Pulmonary artery endothelial cell (primary cell): ENCODE measurements around the gene CCNI. TPM values are rescaled to one million over a fixed set of nuclear protein-coding genes. Genes with fewer than 3 reads are reported as not detected.
"Not testable (repeated sequence)": the region's sequence is repeated elsewhere in the genome, so short reads cannot be mapped to it uniquely, and the experiment has no call there.

Experiments
- DNase-seq: peaks from one replicate; pipeline ENCODE4 v3.0.0-alpha.2; 2011; ENCODE audit warnings: low read depth, low spot score
- total RNA-seq: library from RNA; depleted of rRNA; stranded (reverse); fragments of >200 nt; gene quantifications from 2 replicates; pipeline ENCODE4 v1.2.3, GENCODE V29; 2014

Gene CCNI, protein sequence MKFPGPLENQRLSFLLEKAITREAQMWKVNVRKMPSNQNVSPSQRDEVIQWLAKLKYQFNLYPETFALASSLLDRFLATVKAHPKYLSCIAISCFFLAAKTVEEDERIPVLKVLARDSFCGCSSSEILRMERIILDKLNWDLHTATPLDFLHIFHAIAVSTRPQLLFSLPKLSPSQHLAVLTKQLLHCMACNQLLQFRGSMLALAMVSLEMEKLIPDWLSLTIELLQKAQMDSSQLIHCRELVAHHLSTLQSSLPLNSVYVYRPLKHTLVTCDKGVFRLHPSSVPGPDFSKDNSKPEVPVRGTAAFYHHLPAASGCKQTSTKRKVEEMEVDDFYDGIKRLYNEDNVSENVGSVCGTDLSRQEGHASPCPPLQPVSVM
- total RNA-seq = 89.0 and 108 TPM in 2 replicates

DNA sequence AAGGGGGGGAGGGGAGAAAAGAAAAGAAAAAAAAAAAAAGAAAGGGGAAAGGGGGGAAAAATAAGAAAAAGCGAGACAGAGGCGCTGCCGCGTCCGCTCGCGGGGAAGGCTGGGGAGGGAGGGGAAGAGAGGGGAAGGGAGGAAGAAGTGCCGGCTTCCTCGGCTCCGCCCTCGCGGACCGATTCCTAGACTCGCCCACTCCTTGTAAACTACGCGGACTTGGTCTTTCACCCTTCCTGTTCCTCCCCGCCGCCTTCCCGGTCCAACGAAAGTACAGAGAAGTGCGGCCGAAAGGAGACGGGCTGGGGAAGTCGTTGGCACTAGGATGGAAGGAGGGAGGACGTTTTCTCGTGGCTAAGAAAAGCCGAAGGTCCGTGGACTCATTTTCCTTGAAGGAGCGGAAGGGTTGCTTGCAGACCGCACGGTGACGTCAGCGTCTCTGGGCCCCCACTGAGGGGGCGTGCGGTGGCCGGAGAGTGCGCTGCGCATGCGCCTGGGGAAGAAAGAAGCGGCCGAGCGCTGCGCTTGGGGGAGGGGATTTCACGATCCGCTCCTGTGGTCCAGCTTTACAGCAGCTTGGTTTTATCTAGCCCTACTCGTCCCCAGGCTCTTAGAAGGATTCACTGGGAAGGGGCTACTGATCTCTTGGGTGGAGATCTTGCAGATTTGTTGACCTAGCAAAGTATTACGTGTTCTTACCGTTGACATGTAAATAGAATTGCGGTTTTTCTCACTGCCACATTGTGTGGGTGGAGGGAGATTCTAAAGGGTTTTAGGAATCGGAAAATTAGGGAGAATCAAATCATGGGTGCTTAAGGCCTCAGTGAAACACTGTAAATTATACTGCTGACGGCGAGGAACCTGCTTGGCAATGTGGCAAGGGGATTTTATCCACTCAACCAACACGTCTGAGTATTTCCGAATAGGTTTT is at the start of gene CCNI:
Gene CCNI (minus strand): TSS at position 121 of the 931 bp plus-strand sequence. CDS start 9,627 bp downstream, outside the sequence.
- DNase-seq = peak; percentile 94

DNA sequence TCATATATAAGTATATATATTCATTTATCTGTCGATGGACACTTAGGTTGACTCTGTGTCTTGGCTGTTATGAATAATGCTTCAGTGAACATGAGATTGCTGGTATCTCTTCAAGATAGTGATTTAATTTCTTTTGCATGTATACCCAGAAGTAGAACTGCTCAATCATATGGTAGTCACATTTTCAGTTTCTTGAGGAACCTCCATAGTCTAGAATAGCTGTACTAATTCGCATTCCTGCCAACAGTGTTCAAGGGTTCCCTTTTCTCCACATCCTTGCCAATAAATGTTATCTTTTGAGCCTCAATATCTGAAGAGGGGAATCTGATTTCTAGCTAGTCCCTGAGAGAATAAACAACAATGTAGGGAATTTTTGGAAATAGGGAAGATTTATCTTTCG is 48.8 kb upstream of the CCNI start:
- no peak for DNase-seq

DNA sequence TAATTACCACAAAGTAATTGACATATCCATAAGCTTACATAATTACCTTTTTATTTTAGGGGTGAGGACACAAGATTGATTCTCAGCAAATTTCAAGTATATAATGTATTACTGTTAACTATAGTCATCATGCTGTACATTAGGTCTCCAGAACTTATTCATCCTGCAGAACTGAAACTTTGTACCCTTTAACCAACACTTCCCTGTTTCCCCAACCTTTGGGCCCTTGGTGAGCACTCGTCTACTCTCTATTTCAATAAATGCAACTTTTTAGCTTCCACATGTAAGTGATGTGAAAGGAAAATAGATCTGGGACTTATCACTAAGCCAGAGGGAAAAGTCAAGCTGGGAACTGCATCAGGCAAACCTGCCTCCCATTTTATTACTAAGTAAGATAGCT is 47.6 kb upstream of the CCNI start:
- no peak for DNase-seq

DNA sequence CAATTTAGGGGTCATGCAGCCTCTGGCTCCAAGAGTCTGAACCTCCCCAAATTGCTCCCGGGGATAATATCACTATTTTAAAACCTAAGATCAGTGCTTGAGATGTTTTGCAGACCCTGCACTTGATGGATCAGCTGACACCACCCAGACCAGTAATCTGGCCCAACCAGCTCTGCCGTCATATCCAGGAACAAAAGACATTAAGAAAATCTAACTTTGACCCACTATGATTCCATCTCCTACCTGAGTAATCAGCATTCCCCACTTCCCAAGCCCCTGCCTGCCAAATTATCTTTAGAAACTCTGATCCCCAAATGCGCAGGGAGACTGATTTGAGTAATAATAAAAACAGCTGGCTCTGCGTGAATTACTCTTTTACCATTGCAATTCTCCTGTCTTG is 46.9 kb upstream of the CCNI start:
- no peak for DNase-seq

DNA sequence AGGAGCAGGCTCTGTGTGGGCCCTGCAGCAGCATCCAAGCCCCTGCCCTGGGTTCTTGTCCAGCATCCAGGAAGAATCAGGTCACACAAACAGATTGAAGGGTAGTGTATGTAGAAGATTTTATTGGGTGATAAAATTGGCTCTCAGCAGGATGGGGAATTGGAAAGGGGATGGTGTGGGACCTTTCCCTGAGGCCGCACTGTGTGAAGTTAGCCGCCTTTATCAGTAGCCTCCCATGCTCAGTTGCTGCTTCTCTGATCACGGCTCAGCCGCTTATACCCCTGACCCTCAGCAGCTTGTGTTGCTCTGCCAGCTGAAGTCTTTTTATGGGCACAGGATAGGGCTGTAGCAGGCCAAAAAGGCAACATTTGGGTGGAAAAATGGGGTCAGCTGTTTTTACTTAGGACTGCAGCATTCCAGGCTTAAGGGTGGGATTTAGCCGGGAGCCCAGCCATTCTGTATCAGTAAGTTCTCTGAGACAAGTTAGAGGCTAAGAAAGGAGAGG is 46.0 kb upstream of the CCNI start:
- no peak for DNase-seq

DNA sequence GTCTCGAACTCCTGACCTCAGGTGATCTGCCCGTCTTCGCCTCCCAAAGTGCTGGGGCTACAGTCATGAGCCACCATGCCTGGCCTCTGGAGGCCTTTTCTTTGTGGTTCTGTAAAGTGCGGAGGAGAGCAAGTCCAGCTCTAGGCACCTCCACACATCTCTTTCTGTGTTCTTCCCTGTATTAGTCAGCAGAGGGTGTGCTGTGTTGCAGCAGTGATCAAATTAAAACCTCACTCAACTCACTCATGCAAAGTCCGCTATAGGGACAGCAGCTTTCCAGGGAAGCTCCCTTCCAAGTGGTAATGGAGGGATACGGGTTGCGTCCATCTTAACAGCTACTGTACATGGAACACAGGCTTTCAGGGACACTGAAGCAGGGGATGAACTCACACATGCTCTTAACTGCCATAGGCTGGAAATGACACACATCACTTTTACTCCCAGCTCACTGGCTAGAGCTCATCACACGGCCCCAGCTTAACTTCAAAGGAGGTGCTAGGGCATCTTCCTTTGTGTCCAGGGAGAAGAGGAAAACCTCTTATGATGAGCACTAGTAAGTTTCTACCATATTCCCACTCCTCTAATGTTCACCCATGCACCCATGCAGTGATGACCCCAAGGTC is 45.2 kb upstream of the CCNI start:
- DNase-seq = no peak

DNA sequence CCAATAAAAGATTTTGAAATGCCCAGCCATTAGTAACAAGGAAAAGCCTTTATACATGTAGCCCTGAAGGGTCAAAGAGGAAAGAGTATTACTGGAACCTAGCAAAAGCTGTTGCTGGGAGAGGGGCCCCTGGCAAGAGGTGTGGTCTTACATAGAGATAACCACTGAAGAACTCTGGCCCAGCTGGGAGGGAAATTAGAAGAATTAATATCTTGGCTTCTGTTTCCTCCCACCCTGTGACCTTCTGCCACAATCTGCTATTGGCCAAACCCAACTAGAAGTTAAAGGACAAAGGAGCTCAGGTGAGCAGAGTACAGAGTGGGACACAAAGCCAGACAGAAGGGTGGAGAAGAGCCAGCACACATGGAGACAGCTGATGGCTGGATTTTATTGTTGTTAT is 41.9 kb upstream of the CCNI start:
- DNase-seq = no peak

DNA sequence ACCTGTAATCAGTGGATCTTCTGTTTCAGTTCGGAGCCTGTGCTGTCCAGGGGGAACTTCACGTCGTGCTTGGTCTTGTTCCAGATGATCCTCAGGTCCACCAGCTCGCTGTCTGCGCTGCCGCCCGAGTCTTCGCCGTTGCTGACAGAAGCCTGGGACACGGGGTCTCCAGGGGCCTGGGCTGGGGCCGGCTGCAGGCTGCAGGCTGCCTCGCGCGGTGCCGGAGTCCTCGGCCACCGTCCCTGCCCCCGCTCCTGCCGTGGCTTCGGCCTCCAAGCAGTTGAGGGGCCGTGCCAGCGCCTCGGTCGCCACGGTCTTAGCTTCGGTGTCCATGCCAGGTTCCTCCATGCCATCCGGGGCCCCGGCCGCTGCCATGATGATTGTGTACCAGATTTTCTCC is 37.3 kb upstream of the CCNI start:
- DNase-seq = no peak

DNA sequence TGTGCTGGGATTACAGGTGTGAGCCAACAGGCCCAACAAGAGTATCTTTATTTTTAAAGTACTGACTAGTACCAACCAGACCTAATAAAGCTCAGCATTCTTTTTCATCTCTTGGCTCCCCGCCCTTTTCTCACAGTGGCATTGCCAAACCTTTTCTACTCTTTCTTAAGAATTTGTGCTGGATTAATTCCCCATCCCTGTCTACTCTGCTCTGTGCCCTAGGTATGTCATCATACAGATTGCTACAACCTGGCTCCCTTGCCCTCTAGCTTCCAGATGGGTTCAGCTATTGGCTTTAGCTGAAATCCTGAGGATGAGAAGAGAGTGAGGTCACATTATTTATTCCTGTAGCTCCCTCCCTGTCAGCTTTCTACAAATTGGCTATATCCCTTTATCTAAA is 34.9 kb upstream of the CCNI start:
- no peak for DNase-seq

DNA sequence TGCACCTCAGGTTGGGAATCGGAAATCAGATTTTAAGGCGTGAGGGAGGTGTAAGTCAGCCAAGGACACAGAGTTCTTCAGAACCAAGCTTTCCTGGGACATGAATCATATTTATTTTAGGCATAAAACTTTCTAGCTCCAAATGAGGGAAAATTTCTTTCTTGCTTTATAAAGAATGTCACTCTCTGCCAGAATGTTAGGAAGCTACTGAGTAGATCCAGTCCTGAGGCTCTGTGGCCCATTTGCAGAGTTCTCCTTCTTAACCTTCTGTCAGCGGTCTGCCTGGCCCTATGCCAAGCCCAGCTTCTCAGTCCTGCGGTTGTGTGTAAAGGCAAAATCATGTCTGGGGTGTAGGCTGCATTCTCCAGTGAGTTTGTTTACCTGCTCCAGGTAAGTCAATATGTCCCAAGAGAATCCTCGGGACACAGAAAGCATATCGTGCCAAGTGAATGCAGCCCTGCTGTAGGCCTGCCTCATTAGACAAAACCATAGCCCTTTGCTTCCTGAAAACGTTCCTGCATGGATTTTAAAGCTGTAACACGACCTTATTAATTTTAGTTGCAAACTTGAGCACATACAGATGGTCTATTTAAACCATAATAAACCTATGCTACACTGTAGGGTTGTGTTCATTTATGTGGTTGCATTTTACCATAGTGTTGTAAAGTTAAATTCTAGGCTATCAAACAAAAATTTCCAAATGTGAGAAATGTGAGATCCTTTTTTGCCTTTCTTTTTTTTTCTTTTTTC is 29.2 kb upstream of the CCNI start:
- no peak for DNase-seq

DNA sequence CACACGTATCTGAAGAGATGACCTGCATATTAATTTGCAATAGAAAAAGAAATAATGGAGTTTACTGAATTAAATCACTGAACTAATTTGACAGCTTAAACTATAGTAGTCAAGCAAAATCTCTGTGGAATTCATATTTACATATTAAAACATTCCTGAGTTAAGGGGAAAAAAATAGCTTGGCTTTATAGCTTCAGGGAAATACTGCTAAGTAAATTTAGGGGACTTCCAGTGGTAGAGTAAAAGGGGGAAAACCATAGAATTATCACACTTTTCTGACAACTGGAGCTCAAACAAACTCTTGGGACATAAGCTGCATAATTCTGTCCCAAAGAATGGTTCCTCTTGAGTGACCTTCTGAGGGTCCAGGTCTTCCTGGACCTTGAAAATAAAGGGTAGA is 28.6 kb upstream of the CCNI start:
- DNase-seq = no peak

DNA sequence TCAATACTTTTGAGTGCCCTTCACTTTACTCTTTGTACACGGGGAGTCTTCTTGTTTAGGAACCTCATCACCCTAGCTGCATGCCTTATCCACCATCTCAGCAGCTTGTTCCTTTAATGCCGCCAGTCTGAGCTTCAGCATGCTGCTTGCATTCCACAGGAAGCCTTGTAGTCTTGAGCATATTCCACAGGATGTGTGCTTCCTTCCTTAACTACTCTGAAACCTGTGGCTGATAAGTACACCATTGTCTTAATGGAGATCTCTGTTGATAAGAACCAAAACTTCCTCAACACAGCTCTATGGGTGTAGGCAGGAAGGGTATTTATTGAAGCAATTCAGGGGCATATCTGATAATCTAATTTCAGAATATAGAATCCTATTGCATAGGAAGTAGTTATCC is 24.4 kb upstream of the CCNI start:
- peak; percentile 85 for DNase-seq

DNA sequence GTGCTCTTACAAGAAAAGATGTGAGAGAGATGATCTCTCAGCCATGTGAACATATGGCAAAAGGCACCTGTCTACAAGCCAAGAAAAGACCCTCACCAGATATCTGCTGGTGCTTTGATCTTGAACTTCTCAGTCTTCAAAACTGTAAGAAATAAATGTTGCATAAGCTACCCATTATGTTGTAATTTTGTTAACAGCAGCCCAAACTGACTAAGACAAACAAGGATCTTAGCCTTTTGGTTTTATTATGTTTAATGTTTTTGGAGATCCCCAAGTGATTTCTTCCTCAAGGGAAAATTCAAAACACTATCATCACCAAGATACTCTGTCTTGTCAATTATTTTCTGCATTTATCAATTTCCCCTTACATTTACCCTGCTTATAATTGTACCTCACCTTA is 21.8 kb upstream of the CCNI start:
- no peak for DNase-seq

DNA sequence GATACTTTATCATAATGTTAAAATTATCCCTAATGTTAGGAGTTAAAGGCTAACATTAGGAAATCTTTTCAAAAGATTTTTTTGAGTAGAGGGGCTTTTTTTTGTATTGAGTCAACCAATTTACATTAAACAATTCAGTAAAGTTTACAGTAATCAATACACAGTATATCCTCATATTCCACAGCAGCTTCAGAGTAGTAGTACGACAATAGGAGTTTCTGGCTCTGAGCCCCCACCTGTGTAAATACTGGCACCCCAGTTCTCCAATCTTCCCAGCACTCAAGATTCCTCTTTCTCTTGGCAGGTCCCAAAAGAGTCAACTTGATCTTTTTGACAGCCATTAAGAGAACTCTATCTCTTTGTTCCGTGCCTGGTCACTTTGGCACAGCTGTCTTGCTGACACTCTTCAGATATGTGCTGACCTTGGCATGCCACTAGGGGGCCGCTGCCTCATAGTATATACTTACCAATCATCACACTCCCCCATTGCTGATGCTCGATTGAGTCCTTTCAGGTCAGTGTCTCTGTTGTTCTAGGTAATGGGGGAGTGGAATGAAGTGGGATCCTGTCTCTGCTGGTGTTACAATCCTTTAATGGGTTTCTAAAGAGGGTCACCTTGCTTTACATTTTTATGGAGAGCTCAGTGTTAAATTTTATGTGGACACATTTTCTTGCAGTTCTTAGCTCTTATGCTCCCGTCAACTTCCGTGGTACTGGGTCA is 19.5 kb upstream of the CCNI start:
- DNase-seq = peak; percentile 40

DNA sequence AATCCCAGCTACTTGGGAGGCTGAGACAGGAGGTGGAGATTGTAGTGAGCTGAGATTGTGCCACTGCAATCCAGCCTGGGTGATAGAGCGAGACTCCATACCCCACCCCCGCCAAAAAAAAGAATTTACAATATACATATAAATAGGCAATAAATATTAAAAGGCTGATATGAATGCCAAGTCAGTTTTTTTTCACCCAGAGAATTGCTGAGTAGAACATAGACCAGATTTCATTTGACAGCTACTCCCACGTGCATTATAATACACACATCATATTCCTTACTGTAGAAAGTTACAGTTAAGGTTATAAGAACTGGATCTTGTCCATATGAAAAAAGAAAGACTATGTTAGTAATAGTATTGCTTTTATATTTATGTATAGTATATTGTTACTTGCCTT is 18.7 kb upstream of the CCNI start:
- DNase-seq = no peak

DNA sequence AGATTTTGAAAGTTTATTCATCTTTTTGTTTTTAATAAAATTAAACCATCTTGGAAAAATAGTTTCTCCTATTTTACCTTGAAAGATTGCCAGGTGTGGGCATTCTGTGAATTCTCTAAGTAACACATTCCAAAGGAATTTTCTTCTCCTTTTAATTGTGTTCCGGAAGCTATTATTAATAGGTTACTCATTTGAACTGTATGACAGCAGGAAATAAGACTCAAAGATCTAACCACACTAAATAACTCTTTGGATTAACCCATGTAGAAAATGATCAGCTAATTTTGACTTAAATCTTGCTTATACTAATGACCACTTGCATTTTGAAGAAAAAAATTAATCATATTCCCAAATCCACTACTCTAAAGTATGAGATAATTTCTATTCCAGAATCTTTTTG is 17.6 kb upstream of the CCNI start:
- no peak for DNase-seq

DNA sequence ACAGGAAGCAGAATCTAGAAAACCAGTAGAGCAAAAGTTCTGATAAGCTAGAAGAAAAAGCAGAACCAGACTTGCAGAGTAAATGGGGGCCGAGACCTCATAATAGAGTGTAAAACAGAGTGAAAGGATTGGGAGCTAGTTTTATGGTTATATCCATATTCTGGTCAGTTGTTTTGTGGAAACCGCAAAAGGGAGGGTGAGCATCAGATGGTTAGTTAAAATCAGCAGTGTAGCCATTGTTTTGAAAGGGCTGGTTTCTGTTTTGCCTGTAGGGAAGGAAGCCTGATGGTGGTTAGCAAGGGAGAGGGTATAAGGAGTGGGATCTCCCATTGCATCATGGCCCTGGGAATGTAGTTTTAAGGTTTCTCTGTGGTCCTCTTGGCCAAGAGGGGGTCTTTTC is 17.2 kb upstream of the CCNI start:
- no peak for DNase-seq

DNA sequence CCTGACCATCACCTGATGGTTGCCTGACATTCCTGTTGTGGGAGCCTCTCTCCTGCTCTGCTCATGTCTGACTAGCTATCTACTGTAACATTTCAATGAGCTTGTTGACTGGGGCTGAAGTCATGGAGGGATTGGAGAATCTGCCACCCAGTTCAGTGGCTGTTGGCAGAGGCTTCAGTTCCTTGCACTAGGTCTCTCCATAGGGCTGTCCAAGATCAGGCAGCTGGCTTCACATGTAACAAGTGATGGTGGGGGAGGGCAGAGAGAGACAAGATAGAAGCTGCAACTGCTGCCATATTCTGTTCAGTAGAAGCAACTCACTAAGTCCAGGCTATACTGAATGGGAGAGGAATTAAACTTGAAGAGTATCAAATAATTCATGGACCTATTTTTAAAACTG is 14.1 kb upstream of the CCNI start:
- DNase-seq = no peak

DNA sequence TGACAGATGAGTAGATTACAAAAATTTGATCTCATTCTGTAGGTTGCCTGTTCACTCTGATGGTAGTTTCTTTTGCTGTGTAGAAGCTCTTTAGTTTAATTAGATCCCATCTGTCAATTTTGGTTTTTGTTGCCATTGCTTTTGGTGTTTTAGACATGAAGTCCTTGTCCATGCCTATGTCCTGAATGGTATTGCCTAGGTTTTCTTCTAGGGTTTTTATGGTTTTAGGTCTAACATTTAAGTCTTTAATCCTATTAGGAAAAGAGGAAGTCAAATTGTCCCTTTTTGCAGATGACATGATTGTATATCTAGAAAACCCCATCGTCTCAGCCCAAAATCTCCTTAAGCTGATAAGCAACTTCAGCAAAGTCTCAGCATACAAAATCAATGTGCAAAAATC is 11.2 kb upstream of the CCNI start:
- DNase-seq = not testable (repeated sequence)

DNA sequence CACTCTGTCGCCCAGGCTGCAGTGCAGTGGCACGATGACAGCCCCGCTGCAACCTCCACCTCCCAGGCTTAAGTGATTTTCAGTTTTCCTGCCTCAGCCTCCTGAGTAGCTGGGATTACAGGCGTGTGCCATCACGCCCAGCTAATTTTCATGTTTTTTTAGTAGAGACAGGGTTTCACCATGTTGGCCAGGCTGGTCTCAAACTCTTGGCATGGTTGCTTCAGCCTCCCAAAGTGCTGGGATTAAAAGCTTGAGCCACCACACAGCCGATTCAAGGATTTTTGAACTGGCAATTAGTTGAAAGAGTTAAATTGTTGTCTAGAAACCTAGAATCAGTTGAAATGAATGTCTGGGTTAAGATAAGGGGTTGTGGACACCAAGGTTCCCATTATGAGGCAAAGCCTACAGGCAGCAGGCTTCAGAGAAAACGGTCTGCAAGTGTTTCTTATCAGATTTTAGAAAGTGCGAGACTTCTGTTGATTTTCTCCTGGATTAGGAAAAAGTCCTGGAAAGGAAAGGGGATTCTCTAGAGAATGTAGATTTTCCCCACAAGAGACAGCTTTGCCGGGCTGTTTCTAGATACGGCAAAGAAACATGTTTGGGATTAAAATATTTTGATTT is 8.3 kb upstream of the CCNI start:
- DNase-seq = no peak
